ENCODE results near the gene TTLL11.
"Not testable (repeated sequence)": the region's sequence is repeated elsewhere in the genome, so short reads cannot be mapped to it uniquely, and the experiment has no call there.

Gene TTLL11

GRCh38 chr9:122040561-122041242 is 52.4 kb downstream of the TTLL11 start:
- FAIRE-seq = no peak

- no peak for FAIRE-seq
These were observed 53.9 kb downstream of the TTLL11 start for GRCh38 chr9:122039234-122039633.

DNA sequence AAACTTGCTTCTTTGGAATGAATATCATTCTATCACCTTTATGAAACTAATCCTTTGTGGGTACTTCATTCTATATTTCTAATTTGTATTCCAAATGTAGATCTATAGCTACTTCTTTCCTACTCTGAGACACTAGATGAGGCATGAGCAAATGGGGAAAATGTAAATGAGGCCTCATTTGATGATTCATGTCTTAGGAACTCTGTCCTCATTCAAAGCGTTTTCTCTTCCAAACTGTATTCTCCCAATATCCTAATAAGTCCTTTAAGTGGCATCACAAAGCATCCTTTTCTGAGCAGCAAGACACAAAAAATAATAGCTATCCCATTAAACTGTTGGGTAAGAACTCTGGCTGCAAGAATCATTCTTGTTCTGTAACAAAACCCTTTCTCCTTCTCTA is 56.1 kb downstream of the TTLL11 start:
- no peak for FAIRE-seq

DNA sequence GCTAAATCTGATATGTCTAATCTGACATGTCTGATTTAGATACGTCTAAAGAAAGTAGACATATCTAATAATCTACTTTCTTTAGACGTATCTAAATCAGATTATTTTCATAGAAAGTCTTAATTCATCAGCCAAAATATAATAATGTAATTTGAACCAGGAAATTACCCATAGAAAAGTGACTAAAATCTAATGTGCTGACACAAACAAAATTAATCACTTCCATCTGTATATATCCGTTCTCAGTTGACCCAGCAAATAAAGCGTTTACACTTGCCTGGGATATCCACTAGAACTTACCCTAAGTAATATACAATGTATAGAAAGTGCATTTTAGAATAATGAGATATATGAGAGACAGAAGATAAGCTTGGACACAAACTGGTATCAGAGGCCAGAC is 56.7 kb downstream of the TTLL11 start:
- no peak for FAIRE-seq

DNA sequence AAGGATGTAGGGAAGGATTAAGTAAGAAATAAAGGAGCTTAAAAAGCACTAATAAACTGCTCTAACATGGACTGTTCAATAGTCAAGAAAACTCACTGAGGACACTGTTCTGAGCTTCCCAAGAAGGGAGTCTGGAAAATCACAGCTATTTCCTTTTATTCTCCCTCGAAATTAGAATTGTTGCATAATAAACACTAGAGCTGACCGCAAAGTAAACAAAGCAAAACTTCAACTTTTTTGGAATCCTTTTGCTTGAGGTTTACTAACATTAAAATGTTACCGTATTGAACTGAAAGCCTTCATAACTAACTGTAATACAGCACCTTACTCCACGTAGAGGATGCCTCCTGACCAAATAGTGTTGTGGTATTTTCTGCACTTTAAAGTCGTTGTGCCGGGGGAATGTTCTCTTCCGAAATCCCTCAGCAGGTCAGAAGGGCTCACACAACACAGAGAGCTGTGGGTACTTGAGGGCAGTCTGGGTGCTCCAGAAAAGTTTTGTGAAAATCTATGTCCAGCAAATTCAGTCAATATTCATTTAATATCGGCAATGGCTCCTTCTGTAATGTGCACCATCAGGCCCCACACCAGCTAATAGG is 59.2 kb downstream of the TTLL11 start:
- FAIRE-seq = no peak

- FAIRE-seq = no peak
These were observed 60.8 kb downstream of the TTLL11 start for GRCh38 chr9:122032346-122032745.

DNA sequence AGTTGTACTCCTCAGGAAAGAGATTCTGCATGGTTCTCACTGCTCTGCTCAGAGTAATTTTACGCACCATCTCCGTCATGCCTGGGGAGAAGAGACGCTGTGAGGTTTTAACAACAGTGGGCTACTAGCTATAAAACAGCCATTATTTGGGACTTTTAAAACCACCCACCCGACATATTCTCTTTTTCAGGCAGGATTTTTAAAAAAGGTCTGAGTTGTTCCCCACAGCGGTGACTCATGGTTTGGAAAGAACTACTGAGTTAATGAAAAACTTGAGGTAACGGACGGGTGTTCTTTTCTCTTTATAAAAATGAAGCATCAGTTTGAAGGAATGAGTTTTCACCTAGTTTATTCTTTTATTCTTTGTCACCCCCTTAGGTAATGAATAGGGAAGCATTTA is 61.3 kb downstream of the TTLL11 start:
- FAIRE-seq = no peak

DNA sequence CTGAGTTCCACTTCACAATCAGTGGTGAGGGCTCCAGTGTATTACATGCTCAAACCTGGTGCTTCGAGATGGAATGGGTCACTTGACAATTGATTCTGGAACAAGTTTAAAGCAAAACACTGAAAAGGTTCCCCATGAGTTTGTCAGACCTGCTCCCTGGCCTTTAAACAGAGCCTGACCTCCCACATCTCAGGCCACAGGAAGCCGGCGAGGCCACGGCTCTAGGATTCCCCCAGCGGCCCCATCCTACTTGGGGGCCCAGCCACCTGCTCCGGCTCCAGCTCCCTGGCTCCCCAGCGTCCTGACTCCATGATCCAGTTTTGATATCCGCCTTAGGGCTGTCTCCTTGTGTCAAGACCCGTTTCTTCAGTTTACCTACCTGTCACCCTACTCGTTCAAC is 62.0 kb downstream of the TTLL11 start:
- no peak for FAIRE-seq

GRCh38 chr9:122030357-122030756 is 62.8 kb downstream of the TTLL11 start:
- no peak for FAIRE-seq

- FAIRE-seq = no peak
These were observed 63.2 kb downstream of the TTLL11 start for GRCh38 chr9:122029898-122030297.

- no peak for FAIRE-seq
These were observed 65.0 kb downstream of the TTLL11 start for GRCh38 chr9:122028089-122028488.

GRCh38 chr9:122020398-122020797 is 72.7 kb downstream of the TTLL11 start:
- FAIRE-seq = no peak

GRCh38 chr9:122016744-122017143 is 76.4 kb downstream of the TTLL11 start:
- no peak for FAIRE-seq

DNA sequence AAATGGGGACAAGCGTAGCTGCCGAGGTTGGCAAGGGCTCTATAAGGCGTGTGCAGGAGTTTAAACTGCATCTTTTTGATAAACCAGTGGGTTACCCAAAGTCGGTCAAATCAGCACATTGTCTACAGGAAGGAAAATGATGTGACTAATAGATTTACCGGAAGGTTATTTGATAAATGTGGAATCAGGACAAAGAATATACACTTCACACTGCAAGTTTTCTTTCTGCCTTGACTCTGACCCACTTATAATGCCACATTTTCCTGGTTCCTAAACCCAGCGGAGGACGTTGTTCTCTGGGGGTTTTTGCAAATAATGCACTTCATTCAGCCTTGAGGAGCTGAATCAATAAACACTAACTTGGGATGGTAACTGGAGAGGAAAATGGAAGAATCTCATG is 76.8 kb downstream of the TTLL11 start:
- FAIRE-seq = no peak

DNA sequence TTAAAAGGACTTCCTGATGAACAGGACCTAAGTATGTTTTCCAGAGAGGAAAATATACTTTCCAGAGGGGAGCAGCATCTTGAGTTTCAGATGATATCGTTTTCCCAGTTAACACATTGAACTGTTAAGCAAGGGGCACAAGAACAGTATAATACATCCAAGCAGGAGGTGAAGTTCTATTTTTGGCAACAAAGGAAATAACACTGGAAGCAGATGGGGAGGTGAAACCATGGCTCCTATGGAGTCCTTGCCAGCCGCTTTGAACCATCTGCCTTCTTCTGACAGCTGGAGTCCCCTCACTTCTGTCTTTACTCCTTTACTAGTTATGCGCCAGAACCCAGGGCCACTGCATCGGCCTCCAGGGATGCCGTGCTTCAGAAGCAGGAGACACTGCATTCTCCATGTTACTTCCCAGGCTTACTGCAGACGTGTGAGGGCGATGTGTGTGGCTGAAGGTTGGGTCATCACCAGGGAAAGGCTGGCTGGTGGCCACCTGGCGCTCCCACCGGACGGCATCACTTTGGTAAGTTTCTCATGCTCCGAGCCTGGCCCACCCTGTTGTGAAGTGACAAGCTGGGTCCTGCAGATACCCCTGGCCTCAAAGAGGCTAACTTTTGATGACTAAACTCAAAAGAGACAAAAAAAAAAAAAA is 77.8 kb downstream of the TTLL11 start:
- no peak for FAIRE-seq

DNA sequence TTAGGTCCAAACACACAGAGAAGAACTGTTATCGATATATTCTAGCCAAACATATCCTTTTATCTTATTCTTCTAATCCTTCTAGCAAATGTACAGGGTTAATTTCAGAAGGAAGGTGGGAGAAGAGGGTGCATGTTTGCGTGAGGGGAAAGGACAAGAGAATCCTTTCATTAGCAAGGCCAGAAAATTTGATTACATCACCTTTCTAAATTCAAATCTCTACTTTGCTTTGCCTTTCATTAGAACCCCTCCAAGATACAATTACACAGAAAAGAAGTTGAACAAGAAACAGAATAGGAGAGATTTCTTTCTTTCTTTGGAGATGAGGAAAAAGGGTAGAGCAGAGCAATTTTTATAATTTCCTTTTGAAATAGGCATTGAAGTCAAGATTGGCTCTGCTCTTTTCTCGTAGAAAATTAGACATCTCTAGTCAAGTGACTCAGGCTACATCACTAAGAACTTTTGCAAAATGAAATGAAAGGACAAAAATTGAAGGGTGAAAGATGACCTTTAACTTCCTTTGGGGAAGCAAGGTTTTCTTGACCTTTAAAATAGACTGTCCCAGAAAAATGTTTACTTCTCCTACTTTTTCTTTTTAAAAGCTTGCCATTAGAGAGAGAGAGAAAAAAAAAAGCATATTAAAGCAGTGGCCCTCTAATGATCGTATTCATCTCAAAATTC is 81.2 kb downstream of the TTLL11 start:
- no peak for FAIRE-seq

GRCh38 chr9:122008559-122008958 is 84.5 kb downstream of the TTLL11 start:
- FAIRE-seq = no peak

DNA sequence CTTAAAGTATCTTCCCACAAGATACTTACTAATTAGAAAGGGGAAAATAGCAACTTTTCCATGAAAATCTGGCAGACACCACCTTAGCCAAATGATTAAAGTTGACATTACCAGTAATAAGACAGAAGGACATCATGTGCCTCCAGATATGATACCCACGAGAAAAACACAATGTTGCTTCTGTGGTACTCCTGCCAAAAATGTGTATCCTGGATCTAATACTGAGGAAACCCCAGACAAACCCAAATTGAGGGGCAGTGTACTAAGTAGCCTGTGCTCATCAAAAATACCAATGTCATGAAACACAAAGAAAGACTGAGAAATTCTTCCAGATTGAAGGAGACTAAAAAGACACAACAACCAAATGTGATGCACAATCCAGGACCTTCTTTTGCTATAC is 85.3 kb downstream of the TTLL11 start:
- no peak for FAIRE-seq

DNA sequence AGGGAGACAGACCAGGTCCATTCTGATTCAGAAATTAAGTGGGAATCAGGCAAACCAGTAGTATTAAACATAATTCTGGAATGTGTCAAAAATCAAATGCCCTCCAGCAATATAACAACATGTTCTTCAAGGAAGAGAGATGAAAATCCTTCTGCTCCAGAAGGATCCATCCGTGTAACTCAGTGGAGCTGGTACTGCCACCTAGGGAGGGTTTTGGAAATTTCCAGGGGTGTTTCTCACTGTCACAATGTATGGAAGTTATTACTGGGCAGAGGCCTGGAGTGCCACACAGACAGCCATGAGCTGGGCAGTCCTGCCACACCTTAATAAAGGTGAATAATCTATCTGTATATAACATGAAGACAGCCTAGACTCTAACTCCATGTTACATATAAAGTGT is 87.5 kb downstream of the TTLL11 start:
- no peak for FAIRE-seq

- no peak for FAIRE-seq
These were observed 88.5 kb downstream of the TTLL11 start for GRCh38 chr9:122004589-122004988.

DNA sequence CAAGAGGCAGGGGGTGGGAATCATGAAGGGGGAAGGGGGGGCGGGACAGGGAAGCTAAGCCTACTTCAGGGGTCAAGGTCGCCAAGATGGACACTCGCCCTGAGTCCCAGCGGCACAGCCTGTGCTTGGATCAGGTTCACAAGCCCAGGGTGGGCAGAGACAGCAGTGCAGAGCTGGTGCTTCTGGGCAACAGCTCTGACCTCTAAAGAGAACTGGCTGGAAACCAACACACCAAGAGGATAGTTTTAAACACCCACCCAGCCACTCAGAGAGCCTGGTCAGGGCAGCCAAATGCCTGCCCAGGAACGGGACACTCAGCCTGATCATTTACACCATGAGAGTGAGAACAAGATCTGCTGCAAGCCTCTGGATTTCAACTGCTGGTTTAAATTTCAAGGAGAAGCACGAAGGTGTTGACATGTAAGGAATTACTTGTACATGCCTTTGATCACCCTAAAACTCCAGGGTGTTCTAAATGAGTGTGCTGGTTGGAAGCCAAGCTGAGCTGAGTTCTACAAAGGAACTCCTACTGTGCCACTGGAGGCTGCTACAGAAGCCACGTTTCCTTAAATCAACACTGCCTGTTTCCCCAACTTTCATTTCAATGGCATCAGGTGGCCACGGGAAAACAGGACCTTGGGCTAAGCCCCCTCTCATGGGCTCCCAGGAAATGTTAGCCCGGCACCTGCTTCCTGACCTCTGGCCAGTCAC is 91.5 kb downstream of the TTLL11 start:
- FAIRE-seq = no peak

- not testable (repeated sequence) for FAIRE-seq
These were observed 92.6 kb downstream of the TTLL11 start for GRCh38 chr9:122000526-122000925.

DNA sequence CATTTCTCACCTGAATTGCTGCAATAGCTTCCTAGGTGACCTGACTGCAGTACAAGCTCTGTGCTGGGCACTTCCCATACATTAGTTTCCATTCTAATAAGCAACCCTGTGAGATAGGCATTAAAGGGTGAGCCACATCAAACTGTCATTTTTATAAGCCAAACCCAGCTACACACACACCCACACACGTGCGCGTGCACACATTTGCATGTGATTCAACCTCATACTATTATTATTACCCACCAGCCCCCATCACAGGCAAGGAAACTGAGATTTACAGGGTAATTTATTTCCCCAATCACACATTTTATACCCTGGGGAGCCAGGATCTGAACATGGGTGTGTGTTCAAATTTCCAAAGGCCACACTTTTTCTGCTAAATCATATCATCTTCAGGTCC is 93.6 kb downstream of the TTLL11 start:
- FAIRE-seq = no peak
